ENCODE data around the gene DKK1.

The DKK1 gene

DNA sequence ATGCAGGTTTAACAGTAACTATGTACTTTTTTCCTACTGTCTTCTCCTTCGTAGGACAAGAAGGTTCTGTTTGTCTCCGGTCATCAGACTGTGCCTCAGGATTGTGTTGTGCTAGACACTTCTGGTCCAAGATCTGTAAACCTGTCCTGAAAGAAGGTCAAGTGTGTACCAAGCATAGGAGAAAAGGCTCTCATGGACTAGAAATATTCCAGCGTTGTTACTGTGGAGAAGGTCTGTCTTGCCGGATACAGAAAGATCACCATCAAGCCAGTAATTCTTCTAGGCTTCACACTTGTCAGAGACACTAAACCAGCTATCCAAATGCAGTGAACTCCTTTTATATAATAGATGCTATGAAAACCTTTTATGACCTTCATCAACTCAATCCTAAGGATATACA lies 2.4 kb downstream of the DKK1 start:
- no peak for DNase-seq (ENCODE audit: low read depth in 1 of 2, low spot score in 1 of 2)

DNA sequence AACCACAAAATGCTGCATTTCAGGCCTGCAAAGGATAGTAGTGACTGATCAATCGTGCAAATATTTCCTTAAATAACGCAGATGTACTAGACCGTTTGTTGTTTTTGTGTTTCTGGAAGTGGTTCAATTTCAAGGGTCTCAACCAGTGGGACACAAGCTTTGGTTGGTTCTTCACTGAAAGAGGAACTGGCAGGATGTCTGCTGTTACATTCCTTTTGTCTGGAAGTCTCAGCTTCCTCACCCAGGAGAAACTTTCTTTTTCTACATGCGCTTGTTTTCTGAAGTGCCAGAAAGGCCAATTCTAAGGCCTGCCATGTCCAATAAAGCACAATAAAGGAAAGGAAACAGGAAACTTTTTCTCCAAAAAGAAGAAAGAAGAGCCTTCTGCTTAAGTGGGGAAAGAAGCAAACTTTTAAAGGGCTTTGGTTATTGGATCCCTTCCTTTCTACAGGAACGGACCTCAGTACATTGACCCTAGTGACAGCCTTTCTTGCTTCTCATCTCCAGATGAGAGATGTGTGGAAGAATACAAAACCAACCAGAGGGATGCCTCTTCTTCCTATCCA lies 4.1 kb downstream of the DKK1 start:
- no peak for DNase-seq (ENCODE audit: low read depth in 1 of 2, low spot score in 1 of 2)

DNA sequence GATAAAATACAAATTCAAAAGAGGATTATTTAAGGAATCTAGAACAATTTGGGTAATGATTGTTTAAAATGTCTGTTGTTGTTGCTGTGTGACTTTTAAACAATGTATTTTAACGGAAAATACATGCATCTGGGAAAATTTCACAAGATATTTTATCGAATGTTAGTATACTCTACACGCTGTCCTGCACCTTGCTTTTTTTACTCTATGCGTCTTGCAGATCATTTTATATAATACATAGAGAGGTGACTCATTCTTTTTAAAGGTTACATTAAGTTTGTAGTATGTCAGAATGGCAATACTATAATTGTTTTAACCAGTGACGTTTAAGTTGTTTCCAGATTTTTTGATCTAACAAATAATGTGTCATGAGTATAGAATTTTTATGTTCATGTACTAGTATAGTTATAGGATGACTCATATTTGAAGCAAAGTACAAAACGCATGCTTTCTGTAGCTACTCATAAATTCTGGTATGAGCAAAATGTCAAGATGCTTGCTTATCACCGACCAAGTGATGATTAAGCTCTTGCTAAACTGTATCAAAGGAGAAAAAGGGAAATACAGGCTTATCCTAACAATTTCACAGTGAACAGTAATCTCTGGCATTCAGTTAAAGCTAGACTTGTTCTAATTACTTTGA lies 4.9 kb downstream of the DKK1 start:
- DNase-seq (ENCODE audit: low read depth in 1 of 2, low spot score in 1 of 2), result no peak

- no peak for DNase-seq (ENCODE audit: low read depth in 1 of 2, low spot score in 1 of 2)
These were observed 5.8 kb downstream of the DKK1 start for GRCh38 chr10:52319926-52320325.

DNA sequence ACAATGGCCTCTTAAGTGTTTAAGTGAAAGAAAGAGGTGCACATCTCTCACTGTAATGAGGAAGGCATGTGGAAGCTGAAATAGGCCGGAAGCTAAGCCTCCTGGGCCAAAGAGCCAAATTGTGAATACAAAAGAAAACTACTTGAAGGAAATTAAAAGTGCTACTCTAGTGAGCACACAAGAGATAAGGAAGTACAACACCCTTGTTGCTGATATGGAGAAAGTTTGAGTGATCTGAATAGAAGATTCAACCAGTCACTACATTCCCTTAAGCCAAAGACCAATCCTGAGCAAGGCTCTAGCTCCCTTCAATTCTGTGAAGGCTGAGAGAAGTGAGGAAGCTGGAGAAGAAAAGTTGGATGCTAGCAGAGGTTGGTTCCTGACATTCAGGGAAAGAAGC lies 8.2 kb downstream of the DKK1 start:
- no peak for DNase-seq (ENCODE audit: low read depth in 1 of 2, low spot score in 1 of 2)

GRCh38 chr10:52322936-52323335 lies 8.9 kb downstream of the DKK1 start:
- DNase-seq (ENCODE audit: low read depth in 1 of 2, low spot score in 1 of 2), result no peak

GRCh38 chr10:52326382-52326781 lies 12.3 kb downstream of the DKK1 start:
- no peak for DNase-seq (ENCODE audit: low read depth in 1 of 2, low spot score in 1 of 2)

- DNase-seq (ENCODE audit: low read depth in 1 of 2, low spot score in 1 of 2), result no peak
These were observed 17.7 kb downstream of the DKK1 start for GRCh38 chr10:52331638-52332364.

DNA sequence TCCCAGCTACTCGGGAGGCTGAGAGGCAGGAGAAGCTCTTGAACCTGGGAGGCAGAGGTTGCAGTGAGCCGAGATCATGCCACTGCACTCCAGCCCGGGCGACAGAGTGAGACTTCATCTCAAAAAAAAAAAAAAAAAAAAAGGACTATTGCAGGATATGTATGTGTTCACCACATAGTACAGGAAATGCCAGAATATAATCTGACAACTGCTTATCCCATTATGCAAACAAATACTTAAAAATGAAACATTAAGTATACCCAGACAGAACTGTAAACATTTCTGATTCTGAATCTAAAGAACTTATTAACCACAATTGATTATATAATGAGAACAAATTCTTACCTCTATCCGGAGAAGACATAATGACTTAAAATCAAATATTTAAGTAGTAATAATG lies 18.7 kb downstream of the DKK1 start:
- no peak for DNase-seq (ENCODE audit: low read depth in 1 of 2, low spot score in 1 of 2)

- DNase-seq (ENCODE audit: low read depth in 1 of 2, low spot score in 1 of 2), result no peak
These were observed 20.5 kb downstream of the DKK1 start for GRCh38 chr10:52334595-52334994.

DNA sequence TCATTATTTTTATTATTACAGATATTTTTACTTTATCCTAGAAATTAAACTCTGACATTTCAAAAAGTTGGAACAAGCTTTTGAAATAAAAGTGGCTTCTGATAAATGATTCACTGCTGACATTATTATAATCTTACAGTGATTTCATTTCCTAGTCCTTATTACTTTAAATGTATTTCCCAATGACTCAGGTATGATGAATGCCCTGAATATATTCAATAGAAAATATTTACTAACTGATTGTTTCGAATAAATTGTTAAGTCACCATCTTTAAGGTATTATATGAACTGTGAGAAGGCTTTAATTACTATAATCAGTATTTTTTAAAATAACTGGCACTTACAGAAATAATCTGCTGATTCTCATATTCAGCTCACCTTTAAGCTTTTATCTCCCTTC lies 21.6 kb downstream of the DKK1 start:
- no peak for DNase-seq (ENCODE audit: low read depth in 1 of 2, low spot score in 1 of 2)

DNA sequence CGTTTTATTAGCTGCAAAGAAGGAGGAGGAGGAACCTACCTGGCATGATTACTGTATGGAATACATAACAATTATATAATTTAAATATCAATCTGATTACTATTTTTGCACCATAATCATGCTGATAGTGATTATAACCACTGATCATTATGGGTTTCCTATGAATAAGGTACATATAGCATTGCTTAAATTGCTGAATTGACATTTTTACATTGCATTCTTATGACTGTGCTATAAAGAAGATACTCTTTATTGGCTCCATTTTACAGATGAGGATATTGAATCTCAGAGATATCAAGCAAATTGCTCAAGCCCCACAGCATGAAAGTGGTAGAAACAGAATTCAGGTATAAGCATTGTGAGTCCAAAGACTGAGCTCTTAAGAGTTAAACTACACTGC lies 23.1 kb downstream of the DKK1 start:
- DNase-seq (ENCODE audit: low read depth in 1 of 2, low spot score in 1 of 2), result no peak

DNA sequence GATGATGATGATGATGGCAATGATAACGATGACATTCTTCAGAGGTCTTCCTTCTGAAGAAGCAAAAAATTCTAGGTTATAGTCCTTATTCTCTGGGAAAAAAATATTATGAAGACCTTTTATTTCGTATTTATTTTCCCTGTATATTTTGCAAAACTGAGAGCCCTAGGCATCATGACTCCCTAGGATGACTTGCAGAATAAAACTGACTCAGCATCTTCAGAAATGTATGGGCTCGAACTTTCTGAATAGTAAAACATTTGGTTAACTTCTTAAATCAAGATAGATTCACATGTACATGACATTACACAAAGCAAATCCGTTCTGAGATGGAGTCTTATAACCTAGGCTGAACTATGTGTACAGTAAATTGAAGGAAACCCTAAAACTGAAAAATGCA lies 29.4 kb downstream of the DKK1 start:
- DNase-seq (ENCODE audit: low read depth in 1 of 2, low spot score in 1 of 2), result no peak

GRCh38 chr10:52346394-52347326 lies 32.6 kb downstream of the DKK1 start:
- DNase-seq (ENCODE audit: low read depth in 1 of 2, low spot score in 1 of 2), result no peak

DNA sequence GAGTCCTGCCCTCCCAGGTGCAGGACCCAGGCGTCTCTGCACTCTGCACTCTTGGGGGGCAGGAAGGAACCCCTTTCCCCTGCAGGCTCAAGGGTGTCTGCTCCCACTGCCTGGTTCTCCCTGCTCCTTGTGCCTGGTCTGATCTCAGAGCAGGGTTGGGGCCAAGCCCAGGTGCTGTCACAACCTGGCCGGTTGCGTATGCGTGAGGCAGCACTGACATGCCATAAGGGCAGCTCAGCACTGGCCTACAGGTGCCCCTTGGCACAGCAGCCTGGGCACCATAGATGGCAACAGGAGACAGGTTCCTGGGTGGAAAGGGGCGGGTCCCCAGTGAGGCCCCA lies 33.2 kb downstream of the DKK1 start:
- no peak for DNase-seq (ENCODE audit: low read depth in 1 of 2, low spot score in 1 of 2)

DNA sequence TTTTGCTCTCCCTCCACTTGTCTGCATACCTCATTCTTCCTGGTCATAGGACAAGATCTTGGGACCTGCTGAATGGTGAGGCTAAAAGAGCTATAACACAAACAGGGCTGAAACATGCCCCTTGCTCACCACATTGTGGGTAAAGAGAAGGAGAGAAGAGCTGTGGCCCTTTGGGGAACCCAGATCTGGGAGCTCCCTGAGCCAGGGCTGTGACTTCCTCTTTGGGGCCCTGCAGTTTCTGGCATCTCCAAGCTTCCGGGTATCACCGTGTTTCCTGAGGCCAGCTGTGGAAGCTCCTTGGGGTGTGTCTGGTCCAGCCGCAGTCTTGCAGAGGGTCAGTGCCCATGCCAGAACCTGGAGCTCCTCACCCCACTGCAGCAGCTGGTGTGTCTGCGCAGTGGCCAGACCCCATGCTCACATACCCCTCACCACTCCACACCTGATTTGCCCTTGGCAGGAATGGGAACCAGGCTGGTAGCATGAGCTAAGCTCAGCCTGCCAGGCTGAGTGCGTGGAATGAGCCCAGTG lies 34.0 kb downstream of the DKK1 start:
- no peak for DNase-seq (ENCODE audit: low read depth in 1 of 2, low spot score in 1 of 2)

DNA sequence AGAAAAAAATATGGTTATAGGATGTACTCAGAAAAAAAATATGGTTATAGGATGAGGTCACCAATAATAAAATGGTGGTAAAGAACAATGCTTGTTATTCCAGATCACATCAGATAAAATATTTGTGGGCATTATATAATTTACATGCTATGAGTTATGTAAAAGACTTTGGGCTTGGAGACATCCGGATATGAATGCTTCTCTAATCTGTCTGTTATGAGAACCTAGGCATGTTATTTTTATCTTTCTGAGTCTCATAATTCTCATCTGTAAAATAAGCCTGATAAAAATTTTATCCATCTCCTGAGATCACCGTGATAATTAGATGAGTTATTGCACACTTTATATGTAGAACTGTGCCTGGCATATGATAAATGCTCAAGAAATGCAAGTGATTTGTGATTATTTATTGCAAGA lies 37.8 kb downstream of the DKK1 start:
- DNase-seq (ENCODE audit: low read depth in 1 of 2, low spot score in 1 of 2), result no peak

- DNase-seq (ENCODE audit: low read depth in 1 of 2, low spot score in 1 of 2), result no peak
These were observed 39.1 kb downstream of the DKK1 start for GRCh38 chr10:52353205-52353604.

DNA sequence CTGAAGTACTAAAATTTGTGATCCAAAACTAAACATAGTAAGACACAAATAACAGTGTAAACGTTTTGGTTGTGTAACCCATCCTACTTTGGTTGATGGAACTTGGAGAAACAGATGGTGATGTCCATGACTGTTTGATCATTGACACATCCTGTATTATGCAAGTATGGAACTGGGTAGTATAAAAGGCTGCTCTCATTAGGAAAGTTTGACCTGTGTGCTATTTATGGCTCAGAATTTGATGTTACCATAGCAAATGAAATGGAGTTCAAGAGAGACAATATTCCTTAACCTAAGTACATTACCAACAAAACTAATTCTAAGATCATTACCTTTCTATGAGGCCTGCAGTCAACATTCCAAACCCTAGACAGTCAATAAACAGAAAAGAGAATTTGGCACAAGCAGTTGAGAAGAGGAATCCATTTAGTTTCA lies 39.9 kb downstream of the DKK1 start:
- DNase-seq (ENCODE audit: low read depth in 1 of 2, low spot score in 1 of 2), result no peak

GRCh38 chr10:52357971-52358370 lies 43.9 kb downstream of the DKK1 start:
- DNase-seq (ENCODE audit: low read depth in 1 of 2, low spot score in 1 of 2), result no peak

DNA sequence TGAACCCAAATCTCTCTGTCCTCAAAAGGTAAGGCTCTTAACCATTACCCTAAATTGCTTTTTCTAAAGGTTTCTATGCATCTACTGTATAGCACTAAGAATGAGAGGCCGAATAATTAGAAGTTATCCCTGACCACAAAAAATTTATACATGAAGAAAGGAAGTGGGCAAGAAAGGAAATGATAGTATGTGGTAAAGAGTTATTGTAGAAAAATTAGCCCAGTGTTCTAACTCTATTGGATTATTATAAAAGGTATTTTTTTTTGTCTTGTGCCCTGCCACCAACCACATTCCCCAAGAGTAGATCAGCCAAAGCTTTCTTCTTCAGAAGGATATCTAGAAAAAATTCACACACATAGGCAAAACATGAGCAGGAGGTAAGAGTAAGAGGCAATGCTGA lies 45.4 kb downstream of the DKK1 start:
- no peak for DNase-seq (ENCODE audit: low read depth in 1 of 2, low spot score in 1 of 2)
